ENCODE results near the gene ZFHX3.
"Not testable (repeated sequence)": the region's sequence is repeated elsewhere in the genome, so short reads cannot be mapped to it uniquely, and the experiment has no call there.

ZFHX3 gene

DNA sequence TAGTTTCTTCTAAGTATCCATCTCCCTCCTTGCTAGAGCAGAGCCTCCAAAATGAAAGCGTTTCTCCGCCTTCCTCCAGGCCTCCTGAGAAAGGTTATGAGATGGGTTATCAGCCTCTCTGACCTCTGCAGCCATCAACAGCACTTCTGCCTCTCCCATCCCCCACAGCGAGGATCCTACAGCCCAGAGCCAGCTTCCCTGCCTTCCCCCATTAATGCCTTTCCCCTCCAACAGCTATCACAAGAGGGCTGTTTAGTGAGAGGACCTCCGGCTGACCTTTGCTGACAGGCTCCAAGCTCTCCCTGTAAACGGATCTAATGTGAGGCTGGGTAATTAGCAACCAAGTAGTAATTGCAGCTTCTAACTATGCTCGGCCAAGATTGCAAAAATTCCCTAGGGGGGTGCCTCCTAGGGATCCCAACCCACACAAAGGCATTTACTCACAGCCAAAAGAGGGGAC lies 55.8 kb downstream of the ZFHX3 start:
- DNase-seq = no peak

DNA sequence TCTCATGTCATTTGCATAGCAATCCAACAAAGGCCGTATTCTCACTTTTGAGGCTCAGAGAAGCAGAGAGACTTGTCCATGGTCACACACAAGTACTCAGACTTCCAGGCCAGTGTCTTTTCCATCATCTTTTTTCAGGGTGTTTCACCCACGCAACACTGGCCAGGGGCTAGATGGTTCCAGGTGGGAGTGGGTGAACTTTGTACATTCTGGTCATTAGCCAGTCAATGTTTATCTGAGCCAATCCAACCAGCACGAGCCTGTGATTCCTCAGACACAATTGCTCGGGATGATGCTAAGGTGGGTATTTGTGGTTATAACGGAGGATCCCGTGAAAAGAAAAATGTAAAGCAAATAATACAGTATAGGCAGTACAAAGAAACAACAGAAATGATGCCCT lies 56.3 kb downstream of the ZFHX3 start:
- DNase-seq = no peak

DNA sequence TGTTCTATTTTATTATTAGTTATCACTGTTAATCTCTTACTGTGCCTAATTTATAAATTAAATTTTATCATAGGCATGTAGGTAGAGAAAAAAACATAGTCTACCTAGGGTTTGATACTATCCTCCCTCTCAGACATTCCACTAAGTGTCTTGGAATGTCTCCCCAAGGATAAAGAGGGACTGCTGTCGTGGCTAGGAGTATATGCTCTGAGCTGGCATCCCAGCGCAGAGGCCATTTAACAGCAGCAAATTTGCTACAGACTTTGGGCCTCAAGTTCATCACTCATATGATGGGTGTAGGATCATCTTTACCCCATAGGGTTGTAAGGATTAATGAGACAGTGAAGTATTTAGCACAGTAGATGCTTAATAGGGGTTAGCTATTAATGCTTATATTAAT lies 56.7 kb downstream of the ZFHX3 start:
- DNase-seq = no peak

DNA sequence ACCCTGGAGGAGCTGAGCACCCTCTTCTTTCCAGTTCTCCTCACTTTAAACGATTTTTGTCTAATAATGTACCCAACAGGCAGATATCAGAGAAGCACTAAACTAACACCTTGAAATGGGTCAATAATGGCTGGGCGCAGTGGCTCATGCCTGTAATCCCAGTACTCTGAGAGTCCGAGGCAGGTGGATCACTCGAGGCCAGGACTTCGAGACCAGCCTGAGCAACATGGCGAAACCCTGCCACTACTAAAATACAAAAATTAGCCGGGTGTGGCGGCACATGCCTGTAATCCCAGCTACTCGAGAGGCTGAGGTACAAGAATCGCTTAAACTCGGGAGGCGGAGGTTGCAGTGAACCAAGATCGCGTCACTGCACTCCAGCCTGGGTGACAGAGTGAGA lies 57.4 kb downstream of the ZFHX3 start:
- DNase-seq = no peak

DNA sequence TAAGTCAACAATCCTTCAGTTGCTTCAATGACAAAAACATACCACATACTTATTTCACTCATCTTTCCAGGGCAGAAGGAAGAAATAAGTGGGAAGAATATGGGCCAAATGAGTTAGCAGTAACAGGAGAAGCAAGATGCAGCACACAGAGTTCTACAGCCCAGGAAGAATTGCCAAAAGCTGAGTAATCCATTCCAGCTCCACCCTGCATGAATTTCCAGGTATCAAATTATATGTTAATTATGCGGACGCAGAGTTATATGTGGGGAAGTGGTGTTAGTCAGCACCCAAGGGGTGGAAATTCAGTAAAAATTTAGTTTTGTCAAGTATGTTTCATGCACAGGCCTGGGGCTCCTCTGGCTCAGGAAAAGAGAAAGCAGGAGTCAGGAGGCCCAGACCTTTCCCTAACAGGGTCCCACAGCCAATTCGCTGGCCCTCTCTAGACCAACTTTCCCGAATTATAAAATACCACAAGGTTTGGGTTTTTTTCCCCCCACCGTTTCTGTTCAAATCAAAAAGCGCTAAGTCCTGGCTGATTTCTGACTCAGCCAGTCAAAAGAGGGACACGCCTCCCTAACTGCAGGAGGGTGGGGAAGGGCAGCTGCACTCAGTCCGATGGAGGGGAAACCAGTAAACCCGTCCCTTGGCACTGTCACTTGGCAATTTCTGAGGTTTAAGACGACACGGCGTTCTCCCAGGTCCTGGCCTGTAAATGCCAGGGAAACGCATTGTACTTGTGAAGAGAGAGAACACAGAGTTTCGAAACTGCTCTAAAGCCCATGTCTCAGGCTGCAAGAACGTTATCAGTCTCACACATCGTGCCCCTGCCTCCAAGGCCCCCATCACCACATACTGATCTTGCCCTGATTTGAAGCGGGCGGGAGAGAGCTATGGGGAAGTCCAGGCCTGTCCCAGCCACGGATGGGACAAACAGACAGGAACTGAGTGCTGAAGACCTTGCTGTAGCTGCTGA lies 58.1 kb downstream of the ZFHX3 start:
- DNase-seq = no peak

DNA sequence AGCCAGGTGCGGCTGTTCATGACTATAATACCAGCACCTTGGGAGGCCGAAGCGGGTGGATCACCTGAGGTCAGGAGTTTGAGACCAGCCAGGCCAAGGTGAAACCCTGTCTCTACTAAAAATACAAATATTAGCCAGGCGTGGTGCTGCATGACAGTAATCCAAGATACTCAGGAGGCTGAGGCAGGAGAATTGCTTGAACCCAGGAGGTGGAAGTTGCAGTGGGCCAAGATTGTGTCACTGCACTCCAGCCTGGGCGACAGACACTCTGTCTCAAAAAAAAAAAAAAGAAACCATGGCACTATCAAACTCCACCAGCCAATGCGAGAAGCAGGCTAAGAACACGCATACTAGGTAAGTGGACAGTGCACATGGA lies 58.7 kb downstream of the ZFHX3 start:
- not testable (repeated sequence) for DNase-seq

DNA sequence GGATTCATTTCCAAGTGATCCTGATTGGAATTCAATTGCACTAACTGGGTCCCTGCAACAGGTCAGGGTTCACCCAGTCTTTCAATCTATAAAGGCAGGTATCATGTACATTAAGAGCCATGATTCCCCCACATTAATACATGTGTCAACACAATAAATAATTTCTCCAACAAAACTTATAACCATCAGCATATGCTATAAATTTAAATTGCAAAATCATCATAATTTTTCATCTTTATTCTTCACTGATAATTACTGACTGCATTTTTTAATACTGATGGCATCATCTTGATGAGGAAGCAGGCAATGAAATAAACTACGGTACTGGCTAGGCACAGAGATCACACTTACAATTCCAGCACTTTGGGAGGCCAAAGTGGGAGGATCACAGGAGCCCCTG lies 59.4 kb downstream of the ZFHX3 start:
- no peak for DNase-seq

DNA sequence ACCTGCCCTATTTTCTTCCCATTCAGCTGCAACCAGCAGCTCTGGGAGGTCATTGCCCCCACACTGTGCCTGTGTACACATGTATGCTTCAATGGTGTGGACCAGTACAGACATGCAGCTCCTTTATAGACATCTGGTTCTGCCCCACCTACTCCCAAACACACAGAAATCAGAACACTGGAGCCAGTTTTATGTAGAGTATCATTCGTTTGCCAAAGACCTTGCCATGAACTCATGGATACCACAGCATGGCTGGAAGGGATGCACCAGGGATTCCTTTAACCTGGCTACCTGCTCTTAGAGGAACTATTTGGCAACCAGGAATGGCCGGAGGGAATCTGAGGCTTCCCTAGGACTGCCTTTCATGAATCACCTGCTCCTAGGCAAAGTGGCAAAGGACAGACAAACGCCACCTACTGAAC lies 60.4 kb downstream of the ZFHX3 start:
- no peak for DNase-seq

DNA sequence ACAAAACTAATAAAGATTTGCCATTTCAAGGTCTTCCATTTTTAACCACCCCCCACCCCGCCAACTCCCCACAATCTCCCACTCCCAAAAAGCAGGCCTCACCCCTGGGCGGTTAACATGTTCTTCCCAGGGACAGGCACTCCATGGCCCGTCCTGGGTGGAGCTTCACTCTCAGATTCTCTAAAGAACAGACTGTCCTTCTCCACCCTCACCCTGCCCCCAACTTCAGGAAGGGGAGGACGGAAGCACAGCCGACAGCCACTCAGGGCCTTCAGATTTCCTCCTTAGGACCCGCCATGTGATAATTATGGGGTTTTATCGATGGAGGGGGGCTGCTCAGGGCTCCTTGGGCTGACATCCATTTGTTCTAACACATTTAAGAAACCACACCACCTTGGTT lies 61.9 kb downstream of the ZFHX3 start:
- DNase-seq = no peak

DNA sequence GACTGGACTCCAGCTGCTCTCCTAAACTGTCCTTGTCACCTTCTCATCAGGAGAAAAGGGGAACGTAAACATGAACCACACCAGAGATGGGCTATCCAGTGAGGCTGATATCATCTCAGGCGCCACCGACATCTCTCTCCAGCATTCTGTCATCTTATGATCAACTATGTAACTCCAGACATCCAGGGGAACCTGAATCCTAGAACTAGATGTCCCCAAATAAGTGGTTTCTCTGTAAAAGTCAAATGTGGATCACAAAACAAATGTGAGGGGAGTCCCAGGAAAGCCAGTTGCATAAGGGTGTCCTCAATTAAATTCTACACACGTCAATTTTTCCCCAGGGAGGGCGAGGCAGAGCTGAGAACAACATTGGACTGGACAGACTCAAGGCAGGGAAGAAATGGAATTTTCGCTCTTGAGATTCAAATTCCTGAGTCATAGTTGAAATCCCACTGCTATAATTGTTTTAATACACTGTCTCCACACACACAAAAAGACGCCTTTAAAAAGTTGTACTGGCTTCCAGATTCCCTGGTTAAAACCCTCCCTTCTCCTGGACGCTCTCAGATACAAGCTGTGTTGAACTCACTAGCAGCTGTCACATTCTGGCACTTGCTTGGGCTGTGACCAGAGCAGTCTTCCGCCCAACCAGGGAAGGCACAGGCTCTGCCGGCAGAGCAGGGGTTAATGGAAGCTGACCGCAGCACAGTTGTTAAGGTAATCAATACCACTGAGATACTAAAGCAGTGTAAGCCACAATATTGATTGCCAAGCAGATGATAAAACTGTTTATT lies 62.6 kb downstream of the ZFHX3 start:
- DNase-seq = no peak

DNA sequence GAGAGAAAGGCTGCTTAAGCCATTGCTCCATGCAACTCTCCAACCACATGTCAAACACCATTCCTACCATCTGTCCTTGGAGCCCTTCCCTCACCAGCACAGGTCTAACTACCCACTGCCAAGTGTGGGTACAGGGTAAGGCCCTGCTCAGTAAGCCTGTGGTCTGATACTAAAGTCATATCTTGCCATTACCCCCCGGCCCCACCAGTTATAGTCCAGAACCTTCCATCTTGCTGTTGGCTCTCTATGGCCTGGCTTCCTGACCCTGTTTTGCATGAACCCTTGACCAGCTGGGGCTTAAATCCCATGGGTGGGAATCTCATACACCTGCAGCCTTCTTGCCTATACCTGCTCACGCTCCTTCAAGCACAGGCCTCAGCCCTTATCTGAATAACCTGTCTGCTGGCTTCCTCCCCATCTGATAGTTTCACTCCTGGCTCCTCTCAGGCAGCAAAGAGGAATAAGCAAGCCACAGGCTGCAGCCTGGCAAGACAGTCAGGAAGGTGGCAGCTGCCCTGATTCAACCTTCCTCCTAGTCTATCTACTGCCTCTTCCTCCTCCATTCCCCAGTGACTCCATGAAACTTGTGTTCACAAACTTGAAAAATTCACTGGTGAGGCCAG lies 64.1 kb downstream of the ZFHX3 start:
- DNase-seq = no peak

DNA sequence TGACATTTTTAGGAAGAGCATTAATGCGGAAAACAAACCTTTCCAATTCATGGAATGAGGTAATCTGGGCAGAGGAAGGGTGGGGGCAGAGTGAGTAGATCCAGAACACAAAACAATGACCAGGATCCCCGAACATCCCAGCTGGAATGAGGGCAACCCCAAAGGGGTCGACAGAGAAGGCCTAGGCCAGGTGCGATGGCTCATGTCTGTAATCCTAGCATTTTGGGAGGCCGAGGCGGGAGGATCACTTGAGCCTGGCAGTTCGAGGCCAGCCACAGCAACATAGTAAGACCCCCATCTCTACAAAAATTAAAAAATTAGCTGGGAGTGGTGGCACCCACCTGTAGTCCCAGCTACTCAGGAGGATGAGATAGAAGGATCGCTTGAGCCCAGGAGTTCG lies 64.7 kb downstream of the ZFHX3 start:
- DNase-seq = no peak

DNA sequence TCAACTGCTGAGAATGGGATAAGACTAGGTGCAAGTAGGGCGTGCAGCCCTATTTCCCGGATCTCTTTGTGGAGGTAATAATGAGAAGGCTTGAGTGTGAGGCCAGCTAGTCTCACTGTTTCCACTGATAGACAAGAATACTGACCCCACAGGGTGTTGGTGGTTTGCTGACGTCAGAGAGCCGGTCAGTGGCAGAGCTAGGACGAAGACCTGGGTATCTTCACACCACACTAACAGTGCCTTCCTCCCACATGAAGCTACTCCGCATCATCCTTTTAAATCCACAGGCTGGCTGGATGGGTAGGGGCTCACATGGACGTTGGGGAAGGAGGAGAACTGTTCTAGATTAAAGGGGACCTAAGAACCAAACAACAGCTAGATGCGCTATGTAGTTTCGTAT lies 68.0 kb downstream of the ZFHX3 start:
- no peak for DNase-seq

DNA sequence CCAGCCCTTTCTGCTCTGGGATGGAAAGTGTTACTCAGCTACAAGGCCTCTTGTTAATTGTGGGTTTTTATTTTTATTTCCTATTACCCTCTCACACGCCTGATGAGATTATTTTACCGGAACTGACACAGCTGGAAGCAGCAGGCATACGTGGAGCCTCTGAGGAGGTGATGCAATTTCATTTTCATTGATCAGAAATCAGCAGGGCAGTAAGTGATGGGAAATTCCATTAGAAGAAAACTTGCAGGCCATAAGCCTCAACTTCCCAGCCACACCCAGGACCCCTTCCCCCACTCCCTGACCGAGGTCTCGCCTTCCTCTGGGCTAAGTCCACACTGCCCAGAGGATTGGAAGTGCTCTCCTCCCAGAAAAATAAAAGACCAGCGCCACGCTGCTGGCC lies 69.7 kb downstream of the ZFHX3 start:
- DNase-seq = no peak

DNA sequence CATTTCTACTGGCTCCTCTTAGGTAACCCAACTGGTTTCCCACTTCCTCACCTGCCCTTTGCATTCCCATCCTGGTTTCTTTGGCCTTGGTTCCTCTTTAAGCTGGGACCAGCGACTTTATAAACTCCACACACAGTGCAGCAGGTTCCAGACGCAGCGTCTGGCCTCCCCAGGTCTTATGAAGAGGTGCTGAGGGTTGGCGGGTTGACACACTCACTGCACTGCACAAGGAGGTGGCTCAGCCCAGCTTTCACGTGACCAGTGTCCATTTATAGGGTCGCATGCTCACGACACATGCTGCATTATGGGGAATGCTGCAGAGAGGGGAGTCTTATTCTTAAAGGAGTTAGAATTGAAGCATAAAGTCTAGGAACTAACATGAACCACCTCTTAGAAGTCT lies 70.8 kb downstream of the ZFHX3 start:
- no peak for DNase-seq

DNA sequence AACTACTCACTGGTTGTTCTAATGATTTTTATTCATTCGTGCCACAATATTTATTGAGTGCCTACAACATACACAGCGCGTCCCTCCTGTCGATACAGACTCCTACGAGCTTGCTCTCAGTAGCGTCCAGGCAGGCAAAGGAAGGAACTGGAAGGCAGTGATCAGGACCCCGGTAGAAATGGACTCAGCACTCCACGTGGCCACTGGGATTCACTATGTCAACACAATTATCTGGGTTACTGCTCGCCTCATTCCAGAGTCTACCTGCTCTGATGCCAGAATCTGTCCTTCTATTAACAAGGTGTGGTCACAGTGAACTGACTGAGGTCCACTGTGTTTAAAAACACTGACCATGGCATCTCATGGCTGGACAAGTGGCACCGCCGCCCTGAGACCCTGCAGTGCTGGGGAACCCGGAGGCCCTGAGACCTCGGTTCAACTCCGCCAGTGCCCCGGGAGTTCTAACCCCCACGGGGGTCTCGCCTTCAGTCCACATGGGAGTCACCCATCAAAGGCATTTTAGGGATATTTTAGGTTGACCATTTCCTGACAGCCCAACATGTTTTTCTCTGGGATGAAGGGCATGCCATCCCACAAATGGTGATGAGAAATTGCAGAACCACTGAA lies 71.4 kb downstream of the ZFHX3 start:
- no peak for DNase-seq

DNA sequence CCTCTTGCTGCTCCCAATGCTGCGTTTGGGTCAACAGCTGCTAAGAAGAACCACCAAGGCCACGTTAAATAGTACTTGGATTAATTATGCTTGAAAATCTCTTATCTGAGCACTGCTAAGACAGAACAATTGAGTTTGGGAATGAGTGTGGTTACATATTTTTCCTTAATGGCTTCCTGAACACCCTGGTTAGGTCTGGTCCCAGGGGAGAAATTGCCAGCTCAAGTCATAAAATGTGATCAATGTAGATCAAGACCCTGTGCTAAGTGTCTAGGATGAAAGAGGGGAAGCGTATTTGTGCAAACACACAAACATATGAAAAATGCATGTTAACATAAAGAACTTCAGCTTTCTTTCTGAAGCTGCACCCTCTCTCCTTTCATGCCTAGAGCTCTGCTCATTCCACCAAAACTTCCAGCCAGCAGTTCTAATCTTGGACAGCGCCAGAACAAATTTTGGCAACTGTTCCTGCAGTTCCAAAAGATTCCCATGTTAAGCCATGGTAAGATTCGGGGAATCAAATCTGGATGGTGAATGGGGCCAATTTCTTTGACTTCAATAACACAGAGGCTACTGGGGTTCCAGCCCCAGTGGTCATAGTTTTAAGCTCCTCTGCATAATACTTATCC lies 72.0 kb downstream of the ZFHX3 start:
- DNase-seq = no peak

DNA sequence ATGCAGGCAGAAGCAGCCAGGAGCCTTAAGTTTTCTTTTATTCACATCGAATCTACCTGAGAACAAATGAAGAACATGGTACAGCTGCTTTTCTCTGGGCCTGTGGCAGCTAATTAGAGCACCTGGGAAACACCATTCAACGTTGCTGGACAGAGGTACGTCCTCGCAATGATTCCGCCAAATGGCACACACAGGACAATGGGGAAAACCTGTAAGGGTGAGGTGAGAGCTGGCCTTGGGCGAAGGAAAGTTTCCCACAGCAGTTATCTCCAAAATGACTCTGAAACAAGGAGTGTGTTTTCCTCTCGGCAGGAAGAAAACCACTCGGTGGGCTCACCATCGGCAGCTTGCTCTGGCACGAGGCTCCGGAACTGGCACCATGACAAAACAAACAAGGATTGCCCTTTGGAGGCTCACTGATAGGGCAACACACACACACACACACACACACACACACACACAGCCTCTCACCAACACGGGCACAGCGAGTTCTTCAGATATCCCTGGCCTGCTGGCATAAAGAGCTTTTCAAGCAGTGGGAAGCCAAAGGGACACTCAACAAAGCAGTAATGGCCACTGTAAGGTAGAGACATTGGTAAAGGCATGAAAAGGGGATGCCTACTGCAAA lies 73.7 kb downstream of the ZFHX3 start:
- DNase-seq = no peak

DNA sequence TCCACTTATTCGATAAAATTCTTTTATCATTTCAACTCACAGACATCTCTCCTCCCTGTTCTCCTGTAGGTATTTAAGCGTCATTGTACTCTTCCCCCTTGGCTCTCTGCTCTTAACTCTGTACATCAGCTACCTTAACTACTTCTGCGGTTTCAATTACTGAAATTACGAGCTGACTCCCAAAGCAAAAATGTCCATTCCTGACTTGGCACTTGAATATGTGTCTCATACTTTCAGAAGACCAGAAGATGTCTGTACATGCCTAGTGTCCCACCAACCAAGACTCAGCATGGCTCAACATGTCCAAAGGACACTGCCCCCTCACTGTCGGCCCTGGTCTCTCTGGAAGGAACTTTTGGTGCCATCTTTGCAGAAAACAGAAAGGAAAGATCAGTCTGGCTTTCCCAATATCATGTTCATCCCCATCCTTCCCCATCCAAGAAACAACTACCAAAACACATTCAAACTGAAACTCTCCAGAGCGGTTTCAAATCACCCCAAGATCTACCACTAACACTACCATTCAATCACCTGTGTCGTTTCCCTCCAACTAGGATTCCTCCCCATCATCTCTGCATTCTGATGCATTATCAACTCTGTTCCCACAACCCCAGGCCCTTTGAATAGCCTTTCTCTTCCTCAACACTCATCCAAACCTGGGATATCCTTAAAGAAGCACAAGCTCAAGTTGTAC lies 74.9 kb downstream of the ZFHX3 start:
- no peak for DNase-seq

DNA sequence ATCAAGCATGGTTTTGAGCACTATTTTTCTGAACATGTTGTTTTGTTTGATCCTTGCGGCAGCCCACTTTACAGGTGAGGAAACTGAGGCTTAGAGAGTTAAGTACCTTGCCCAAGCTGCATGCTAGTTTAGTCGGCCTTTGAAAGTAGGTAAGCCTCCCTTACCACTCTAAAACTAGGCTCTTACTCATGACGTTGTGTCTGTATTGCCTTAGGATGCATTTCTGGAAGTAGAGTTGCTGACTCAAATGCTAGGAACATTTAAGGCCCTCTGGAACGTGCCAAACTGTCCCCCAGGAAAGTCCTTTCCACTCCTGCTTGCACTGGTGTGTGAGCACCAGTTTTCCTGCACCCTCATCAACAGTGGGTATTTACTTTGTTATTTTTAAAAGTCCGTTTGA lies 76.6 kb downstream of the ZFHX3 start:
- DNase-seq = no peak

DNA sequence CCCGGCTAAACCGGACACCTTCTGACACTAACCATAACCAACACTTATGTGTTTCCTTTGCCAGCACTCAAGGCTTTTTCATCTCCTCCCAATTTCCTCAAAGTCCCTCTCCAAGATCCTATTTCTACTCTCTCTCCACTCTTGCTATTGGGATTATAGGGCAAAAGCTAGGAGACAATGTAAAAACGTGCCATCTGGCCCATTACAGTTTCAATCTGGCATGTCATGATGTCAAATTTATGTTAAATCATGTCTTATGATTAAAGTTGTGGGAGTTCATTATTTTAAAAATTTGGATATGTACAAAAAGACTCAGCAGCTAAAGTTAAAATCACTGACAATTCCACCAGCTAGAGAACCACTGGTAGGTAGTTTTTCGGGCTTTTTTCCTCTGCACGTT lies 77.3 kb downstream of the ZFHX3 start:
- no peak for DNase-seq

DNA sequence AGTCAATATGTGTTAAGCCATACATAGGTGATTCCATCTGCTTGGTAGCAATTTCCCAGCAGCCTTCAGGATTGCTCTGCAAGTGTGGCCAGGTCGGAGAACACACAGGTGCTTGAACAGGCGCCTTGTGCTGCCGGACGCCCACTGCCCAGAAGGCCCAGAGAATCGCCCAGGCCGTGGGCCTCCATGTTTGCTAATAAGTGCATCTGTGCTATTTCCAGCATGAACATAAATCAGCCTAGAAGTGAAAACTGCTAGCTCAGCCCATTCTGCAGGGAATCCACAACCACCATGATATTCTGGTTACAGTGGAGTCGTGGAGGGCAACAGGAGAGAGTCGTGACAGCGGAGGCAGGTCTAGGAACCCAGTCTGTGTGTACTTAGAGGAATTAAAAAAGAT lies 78.1 kb downstream of the ZFHX3 start:
- DNase-seq = no peak

All from NCI-H1048 (cell line).